ENCODE measurements around the gene FAM3C.
A peak's percentile ranks its signal among the peaks of the same experiment; 100 is the strongest.

The FAM3C gene

GRCh38 chr7:121410829-121411596 is 14.9 kb upstream of the FAM3C start:
- no peak for DNase-seq

GRCh38 chr7:121406944-121407343 is 10.8 kb upstream of the FAM3C start:
- DNase-seq, result no peak

GRCh38 chr7:121406461-121406860 is 10.4 kb upstream of the FAM3C start:
- no peak for DNase-seq

GRCh38 chr7:121404348-121404747 is 8.2 kb upstream of the FAM3C start:
- no peak for DNase-seq

- DNase-seq, result no peak
Observed at GRCh38 chr7:121402701-121403100, 6.6 kb upstream of the FAM3C start.

- DNase-seq, result no peak
Observed at GRCh38 chr7:121401896-121402295, 5.8 kb upstream of the FAM3C start.

GRCh38 chr7:121398246-121398645 is 2.1 kb upstream of the FAM3C start:
- no peak for DNase-seq

- no peak for DNase-seq
Observed at GRCh38 chr7:121397822-121398221, 1.7 kb upstream of the FAM3C start.

GRCh38 chr7:121397361-121397760 is 1.3 kb upstream of the FAM3C start:
- DNase-seq, result no peak

- peak; percentile 61 for DNase-seq
Observed at GRCh38 chr7:121395494-121395960, 581 bp downstream of the FAM3C start.

- no peak for DNase-seq
Observed at GRCh38 chr7:121394709-121395140, 1.4 kb downstream of the FAM3C start.

- no peak for DNase-seq
Observed at GRCh38 chr7:121393005-121393366, 3.1 kb downstream of the FAM3C start.

- DNase-seq, result no peak
Observed at GRCh38 chr7:121392277-121393004, 3.7 kb downstream of the FAM3C start.

- DNase-seq, result no peak
Observed at GRCh38 chr7:121391686-121392085, 4.4 kb downstream of the FAM3C start.

GRCh38 chr7:121390617-121391016 is 5.5 kb downstream of the FAM3C start:
- no peak for DNase-seq

- DNase-seq, result no peak
Observed at GRCh38 chr7:121390109-121390508, 6.0 kb downstream of the FAM3C start.

- no peak for DNase-seq
Observed at GRCh38 chr7:121388950-121389349, 7.2 kb downstream of the FAM3C start.

- no peak for DNase-seq
Observed at GRCh38 chr7:121385800-121386179, 10.3 kb downstream of the FAM3C start.

GRCh38 chr7:121385056-121385799 is 10.9 kb downstream of the FAM3C start:
- DNase-seq, result no peak

- DNase-seq, result no peak
Observed at GRCh38 chr7:121384265-121384664, 11.8 kb downstream of the FAM3C start.

- DNase-seq, result no peak
Observed at GRCh38 chr7:121383235-121383910, 12.7 kb downstream of the FAM3C start.

GRCh38 chr7:121382473-121382872 is 13.6 kb downstream of the FAM3C start:
- DNase-seq, result no peak

- DNase-seq, result no peak
Observed at GRCh38 chr7:121379930-121380329, 16.2 kb downstream of the FAM3C start.

Data from activated naive CD4-positive, alpha-beta T cell treated with anti-CD3 and anti-CD28 coated beads, Interleukin-2, amount 50 U/mL, for 16 hours (primary cell).